Uterus (tissue), 4 donors: Measurements from ENCODE around the gene CASZ1. TPM values are rescaled to one million over a fixed set of nuclear protein-coding genes. Genes with fewer than 3 reads are reported as not detected.

ENCODE experiments used
- DNase-seq, 2 donors: peaks; one replicate each; pipeline ENCODE4 v3.0.0-alpha.2; 2019 to 2020
- H3K27ac ChIP-seq, 2 donors: fragments of 200-600 bp; sonication (generic); 1 replicate in 1 of 2; 2 replicates in 1 of 2; pipeline ENCODE4 v1.5.1; 2016 to 2018
- H3K27me3 ChIP-seq, 2 donors: fragments of 200-600 bp; sonication (generic); one replicate each; pipeline ENCODE4 v1.5.1; 2018 to 2019; ENCODE audit warnings: control low read depth in 1 of 2
- H3K36me3 ChIP-seq, 2 donors: fragments of 200-600 bp; sonication (generic); one replicate each; pipeline ENCODE4 v1.5.1; 2019; ENCODE audit warnings: control low read depth in 1 of 2
- H3K4me1 ChIP-seq, 2 donors: fragments of 200-600 bp; sonication (generic); one replicate each; pipeline ENCODE4 v1.5.1; 2018 to 2019; ENCODE audit warnings: control low read depth in 1 of 2
- H3K4me3 ChIP-seq, 2 donors: fragments of 200-600 bp; sonication (generic); 1 replicate in 1 of 2; 2 replicates in 1 of 2; pipeline ENCODE4 v1.5.1; 2018 to 2019; ENCODE audit warnings: mild to moderate bottlenecking in 1 of 2
- H3K9me3 ChIP-seq, 2 donors: fragments of 200-600 bp; sonication (generic); one replicate each; pipeline ENCODE4 v1.5.1; 2019; ENCODE audit warnings: control low read depth in 1 of 2
- CTCF ChIP-seq, 4 experiments: fragments of 200-600 bp in 2 of 4; fragments of 450-650 bp in 2 of 4; sonication (generic) in 2 of 4; IDR thresholded peaks; one replicate each; pipeline ENCODE4 v1.5.1; 2016 to 2019; ENCODE audit warnings: antibody characterized with exemption in 4 of 4, mild to moderate bottlenecking in 2 of 4, moderate library complexity in 1 of 4
- POLR2A ChIP-seq, 2 donors: fragments of 450-650 bp; IDR thresholded peaks; one replicate each; pipeline ENCODE4 v1.6.1; 2016; ENCODE audit warnings: antibody characterized with exemption in 2 of 2, mild to moderate bottlenecking in 1 of 2, moderate library complexity in 1 of 2
- intact Hi-C: fragments of 100-400 bp; cut with DNase I; formaldehyde crosslinking; loops from one replicate; pipeline ENCODE4 v1.15.1; 2023; ENCODE audit warnings: low total_unique reads
- total RNA-seq, 4 donors: library from RNA; depleted of rRNA in 3 of 4; stranded (reverse); fragments of >200 nt in 3 of 4; gene quantifications; one replicate each; pipeline versions ENCODE4 v1.1.0 to v1.2.4, GENCODE V29; 2014 to 2023
- donor health status: DM: yes; HTN: yes; CAD: no.

The CASZ1 gene
- total RNA-seq, 4 donors from 2014 or later = 0.59 to 49.2 (median 3.9) TPM

GRCh38 chr1:10788592-10789006 lies 7.8 kb downstream of the CASZ1 start:
- TF ChIP-seq CTCF (IDR thresholded peaks at IDR 0.05) = peak; percentile 25 to 41 (median 26)
- TF ChIP-seq POLR2A (IDR thresholded peaks at IDR 0.05) = no peak
- DNase-seq = no peak
- intact Hi-C loops = no loop called here
- H3K4me1 ChIP-seq = no peaks in the 10 kb centered on the region
- no peaks in the 10 kb centered on the region for H3K36me3 ChIP-seq
- peak overlapping the region; percentile 68 to 87 for H3K27ac ChIP-seq
- H3K9me3 ChIP-seq = no peaks in the 10 kb centered on the region
- no peak overlapping the region for H3K4me3 ChIP-seq
- peaks cover 0 to 4% of the 10 kb centered on the region in 2 donors for H3K27me3 ChIP-seq

- Histone ChIP-seq H3K9me3 (no peaks in the 10 kb centered on the region), H3K27ac (peak overlapping the region in 1 of 2 donors; percentile 68), H3K27me3 (peaks cover 0 to 4% of the 10 kb centered on the region in 2 donors), H3K4me1 (no peaks in the 10 kb centered on the region), H3K4me3 (no peak overlapping the region), H3K36me3 (no peaks in the 10 kb centered on the region)
- TF ChIP-seq POLR2A (IDR thresholded peaks at IDR 0.05) = no peak
- no peak for TF ChIP-seq CTCF (IDR thresholded peaks at IDR 0.05)
- intact Hi-C loops = no loop called here
- DNase-seq = no peak
These were observed 9.2 kb downstream of the CASZ1 start for GRCh38 chr1:10787286-10787685.

GRCh38 chr1:10785728-10786638 lies 10.5 kb downstream of the CASZ1 start:
- Histone ChIP-seq H3K9me3 (no peaks in the 10 kb centered on the region), H3K27ac (peak overlapping the region; percentile 54 to 57), H3K4me3 (no peak overlapping the region), H3K36me3 (no peaks in the 10 kb centered on the region), H3K4me1 (no peaks in the 10 kb centered on the region), H3K27me3 (peaks cover 0 to 4% of the 10 kb centered on the region in 2 donors)
- TF ChIP-seq POLR2A (IDR thresholded peaks at IDR 0.05) = no peak
- no peak for TF ChIP-seq CTCF (IDR thresholded peaks at IDR 0.05)
- no peak for DNase-seq
- intact Hi-C loops = no loop called here

- H3K4me1 ChIP-seq = no peaks in the 10 kb centered on the region
- no peak overlapping the region for H3K4me3 ChIP-seq
- intact Hi-C loops = no loop called here
- no peaks in the 10 kb centered on the region for H3K27me3 ChIP-seq
- TF ChIP-seq CTCF (IDR thresholded peaks at IDR 0.05) (no peak), POLR2A (IDR thresholded peaks at IDR 0.05) (no peak)
- peak overlapping the region; percentile 54 to 57 for H3K27ac ChIP-seq
- peak in 1 of 2 donors; percentile 58 for DNase-seq
- no peaks in the 10 kb centered on the region for H3K36me3 ChIP-seq
- H3K9me3 ChIP-seq = no peaks in the 10 kb centered on the region
These were observed 11.3 kb downstream of the CASZ1 start for GRCh38 chr1:10784998-10785727.
